ENCODE results near the gene UIMC1. TPM values are rescaled to one million over a fixed set of nuclear protein-coding genes. Genes with fewer than 3 reads are reported as not detected.
A peak's percentile ranks its signal among the peaks of the same experiment; 100 is the strongest.

UIMC1 gene
- total and polyA plus RNA-seq, 2 of the 13 experiments (the other 11 are each of a cell fraction or from before 2014, with no cell fraction given), result 18.9 to 32.7 TPM

- TF ChIP-seq TFE3 (CRISPR knock-in tag; IDR thresholded peaks at IDR 0.05), result no peak; the same call in 1 of the 2 replicates
- peak; percentile 87; the same call in 1 of the 2 replicates for TF ChIP-seq ZNF20 (CRISPR knock-in tag; IDR thresholded peaks at IDR 0.05)
- 0 out of 2 replicates have a peak, but pooled peaks have one; percentile 37 for TF ChIP-seq RBAK (CRISPR knock-in tag; IDR thresholded peaks at IDR 0.05)
- TF ChIP-seq, protein P1, sequence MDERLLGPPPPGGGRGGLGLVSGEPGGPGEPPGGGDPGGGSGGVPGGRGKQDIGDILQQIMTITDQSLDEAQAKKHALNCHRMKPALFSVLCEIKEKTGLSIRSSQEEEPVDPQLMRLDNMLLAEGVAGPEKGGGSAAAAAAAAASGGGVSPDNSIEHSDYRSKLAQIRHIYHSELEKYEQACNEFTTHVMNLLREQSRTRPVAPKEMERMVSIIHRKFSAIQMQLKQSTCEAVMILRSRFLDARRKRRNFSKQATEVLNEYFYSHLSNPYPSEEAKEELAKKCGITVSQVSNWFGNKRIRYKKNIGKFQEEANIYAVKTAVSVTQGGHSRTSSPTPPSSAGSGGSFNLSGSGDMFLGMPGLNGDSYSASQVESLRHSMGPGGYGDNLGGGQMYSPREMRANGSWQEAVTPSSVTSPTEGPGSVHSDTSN (CRISPR knock-in tag; IDR thresholded peaks at IDR 0.05), result no peak
- TF ChIP-seq, protein P2, sequence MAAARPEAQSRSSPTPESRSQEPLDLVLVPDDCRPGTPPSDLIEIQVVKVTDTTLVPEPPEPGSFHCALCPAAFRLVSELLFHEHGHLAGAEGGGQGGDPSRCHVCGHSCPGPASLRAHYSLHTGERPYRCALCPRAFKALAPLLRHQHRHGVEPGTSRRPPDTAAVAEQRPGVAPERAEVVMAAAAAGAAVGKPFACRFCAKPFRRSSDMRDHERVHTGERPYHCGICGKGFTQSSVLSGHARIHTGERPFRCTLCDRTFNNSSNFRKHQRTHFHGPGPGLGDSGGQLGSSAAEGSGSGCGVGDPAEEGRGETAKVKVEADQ (CRISPR knock-in tag; IDR thresholded peaks at IDR 0.05; ENCODE audit: borderline replicate concordance), result no peak
- no peak; the same call in 1 of the 2 replicates for TF ChIP-seq FOXO1 (CRISPR knock-in tag; IDR thresholded peaks at IDR 0.05)
- TF ChIP-seq FOXM1 (CRISPR knock-in tag; IDR thresholded peaks at IDR 0.05), result no peak
- TF ChIP-seq KAT7 (CRISPR knock-in tag; IDR thresholded peaks at IDR 0.05; ENCODE audit: borderline replicate concordance), result peak; percentile 46; the same call in 1 of the 2 replicates
- no peak for TF ChIP-seq PPARG (CRISPR knock-in tag; conservative IDR thresholded peaks at IDR 0.05)
- peak; percentile 91 for TF ChIP-seq ZNF543 (CRISPR knock-in tag; IDR thresholded peaks at IDR 0.05)
- no peak for TF ChIP-seq FLYWCH1 (CRISPR knock-in tag; IDR thresholded peaks at IDR 0.05)
- TF ChIP-seq KMT2B (CRISPR knock-in tag; IDR thresholded peaks at IDR 0.05), result peak; percentile 90
- TF ChIP-seq, protein P3, sequence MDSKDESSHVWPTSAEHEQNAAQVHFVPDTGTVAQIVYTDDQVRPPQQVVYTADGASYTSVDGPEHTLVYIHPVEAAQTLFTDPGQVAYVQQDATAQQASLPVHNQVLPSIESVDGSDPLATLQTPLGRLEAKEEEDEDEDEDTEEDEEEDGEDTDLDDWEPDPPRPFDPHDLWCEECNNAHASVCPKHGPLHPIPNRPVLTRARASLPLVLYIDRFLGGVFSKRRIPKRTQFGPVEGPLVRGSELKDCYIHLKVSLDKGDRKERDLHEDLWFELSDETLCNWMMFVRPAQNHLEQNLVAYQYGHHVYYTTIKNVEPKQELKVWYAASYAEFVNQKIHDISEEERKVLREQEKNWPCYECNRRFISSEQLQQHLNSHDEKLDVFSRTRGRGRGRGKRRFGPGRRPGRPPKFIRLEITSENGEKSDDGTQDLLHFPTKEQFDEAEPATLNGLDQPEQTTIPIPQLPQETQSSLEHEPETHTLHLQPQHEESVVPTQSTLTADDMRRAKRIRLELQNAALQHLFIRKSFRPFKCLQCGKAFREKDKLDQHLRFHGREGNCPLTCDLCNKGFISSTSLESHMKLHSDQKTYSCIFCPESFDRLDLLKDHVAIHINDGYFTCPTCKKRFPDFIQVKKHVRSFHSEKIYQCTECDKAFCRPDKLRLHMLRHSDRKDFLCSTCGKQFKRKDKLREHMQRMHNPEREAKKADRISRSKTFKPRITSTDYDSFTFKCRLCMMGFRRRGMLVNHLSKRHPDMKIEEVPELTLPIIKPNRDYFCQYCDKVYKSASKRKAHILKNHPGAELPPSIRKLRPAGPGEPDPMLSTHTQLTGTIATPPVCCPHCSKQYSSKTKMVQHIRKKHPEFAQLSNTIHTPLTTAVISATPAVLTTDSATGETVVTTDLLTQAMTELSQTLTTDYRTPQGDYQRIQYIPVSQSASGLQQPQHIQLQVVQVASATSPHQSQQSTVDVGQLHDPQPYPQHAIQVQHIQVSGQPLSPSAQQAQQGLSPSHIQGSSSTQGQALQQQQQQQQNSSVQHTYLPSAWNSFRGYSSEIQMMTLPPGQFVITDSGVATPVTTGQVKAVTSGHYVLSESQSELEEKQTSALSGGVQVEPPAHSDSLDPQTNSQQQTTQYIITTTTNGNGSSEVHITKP (CRISPR knock-in tag; IDR thresholded peaks at IDR 0.05; ENCODE audit: low read depth), result peak; percentile 100
- TF ChIP-seq MLXIP (CRISPR knock-in tag; IDR thresholded peaks at IDR 0.05; ENCODE audit: borderline replicate concordance), result no peak
- no peak for TF ChIP-seq HOXA7 (CRISPR knock-in tag; IDR thresholded peaks at IDR 0.05)
- 0 out of 2 replicates have a peak, but pooled peaks have one; percentile 30 for TF ChIP-seq MTF2 (CRISPR knock-in tag; IDR thresholded peaks at IDR 0.05; ENCODE audit: borderline replicate concordance)
- no peak for TF ChIP-seq ZNF724P (CRISPR knock-in tag; IDR thresholded peaks at IDR 0.05; ENCODE audit: borderline replicate concordance)
- 0 out of 2 replicates have a peak, but pooled peaks have one; percentile 7 for TF ChIP-seq SAFB2 (CRISPR knock-in tag; IDR thresholded peaks at IDR 0.05; ENCODE audit: borderline replicate concordance, low read depth)
Measured at GRCh38 chr5:177006265-177006972, at the start of gene UIMC1 (continued).
